Measurements from ENCODE around the gene CCKAR. TPM values are rescaled to one million over a fixed set of nuclear protein-coding genes. Genes with fewer than 3 reads are reported as not detected.
"Not testable (repeated sequence)": the region's sequence is repeated elsewhere in the genome, so short reads cannot be mapped to it uniquely, and the experiment has no call there.

Gene CCKAR
- total RNA-seq, 4 donors from 2014 or later: not detected

DNA sequence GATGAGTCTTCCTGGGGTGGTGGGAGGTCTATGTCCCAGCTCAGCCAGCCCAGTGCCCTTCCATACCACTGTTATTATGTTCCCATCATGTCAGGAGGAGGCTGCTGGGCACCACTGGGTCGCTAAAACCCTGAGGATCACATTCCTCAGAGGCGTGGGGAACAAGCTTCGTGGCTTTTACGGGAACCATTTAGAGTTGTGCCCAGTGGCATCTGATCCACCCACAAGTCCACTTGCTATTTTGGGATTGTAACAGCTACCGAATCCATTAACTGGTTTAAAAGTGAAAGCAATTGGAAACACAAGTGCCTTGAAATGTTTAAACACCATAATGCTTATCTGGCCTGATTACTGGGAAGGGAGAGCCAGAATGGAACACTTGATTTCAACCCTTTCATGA lies 13.1 kb upstream of the CCKAR start:
- Histone ChIP-seq H3K27me3 (no peaks in the 10 kb centered on the region), H3K9me3 (peaks cover 0 to 8% (median 0%) of the 10 kb centered on the region in 4 donors), H3K4me1 (no peaks in the 10 kb centered on the region), H3K27ac (no peak overlapping the region), H3K4me3 (no peak overlapping the region), H3K36me3 (no peaks in the 10 kb centered on the region)
- TF ChIP-seq POLR2A (IDR thresholded peaks at IDR 0.05) (no peak), EP300 (IDR thresholded peaks at IDR 0.05) (no peak), CTCF (IDR thresholded peaks at IDR 0.05) (no peak)
- DNase-seq (ENCODE audit: low spot score in 2 of 2): no peak
- WGBS, 2 donors: 67 to 72% methylated on average over 5 of the region's 5 CpGs

- H3K4me3 ChIP-seq; H3K27ac ChIP-seq; H3K4me1 ChIP-seq; H3K27me3 ChIP-seq; H3K36me3 ChIP-seq; DNase-seq (ENCODE audit: low spot score in 2 of 2); H3K9me3 ChIP-seq: not testable (repeated sequence)
- WGBS, 2 donors: 89 to 91% methylated on average over 9 of the region's 9 CpGs
Observed at GRCh38 chr4:26500565-26500999, 10.3 kb upstream of the CCKAR start.

DNA sequence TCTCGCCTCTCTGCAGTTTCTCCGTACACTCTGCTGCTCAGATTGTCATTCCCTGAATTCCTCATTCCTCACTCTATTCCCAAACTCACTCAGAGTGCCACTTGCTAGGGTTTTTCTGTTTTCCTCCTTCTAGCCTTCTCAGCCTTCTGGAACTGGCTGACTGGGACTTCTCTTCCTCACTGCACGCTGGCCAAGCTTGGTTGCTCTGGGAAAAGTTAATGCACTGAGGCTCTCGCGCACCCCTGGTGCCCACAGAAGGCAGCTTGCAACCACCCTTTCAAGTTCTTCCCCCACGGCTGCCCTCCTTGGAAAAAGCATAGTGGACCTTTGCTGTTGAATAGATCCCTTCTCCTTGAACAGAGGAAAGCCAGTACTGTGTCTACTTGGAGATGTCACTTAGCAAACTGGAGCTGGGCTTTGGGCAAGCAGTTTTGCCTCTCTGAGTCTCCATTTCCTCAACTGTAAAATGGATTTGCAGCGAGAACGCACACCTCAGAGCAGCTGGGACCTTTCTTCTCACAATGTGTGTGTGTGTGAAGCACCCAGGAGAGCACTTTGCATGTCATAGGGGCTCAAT lies 6.0 kb upstream of the CCKAR start:
- peaks cover 0 to 8% (median 0%) of the 10 kb centered on the region in 4 donors for H3K9me3 ChIP-seq
- no peaks in the 10 kb centered on the region for H3K4me1 ChIP-seq
- H3K27me3 ChIP-seq: no peaks in the 10 kb centered on the region
- H3K27ac ChIP-seq: no peak overlapping the region
- DNase-seq (ENCODE audit: low spot score in 2 of 2): no peak
- 65% methylated on average over 8 of the region's 8 CpGs for WGBS, 2 donors
- H3K4me3 ChIP-seq: no peak overlapping the region
- TF ChIP-seq POLR2A (IDR thresholded peaks at IDR 0.05): no peak
- TF ChIP-seq EP300 (IDR thresholded peaks at IDR 0.05): no peak
- H3K36me3 ChIP-seq: no peaks in the 10 kb centered on the region

DNA sequence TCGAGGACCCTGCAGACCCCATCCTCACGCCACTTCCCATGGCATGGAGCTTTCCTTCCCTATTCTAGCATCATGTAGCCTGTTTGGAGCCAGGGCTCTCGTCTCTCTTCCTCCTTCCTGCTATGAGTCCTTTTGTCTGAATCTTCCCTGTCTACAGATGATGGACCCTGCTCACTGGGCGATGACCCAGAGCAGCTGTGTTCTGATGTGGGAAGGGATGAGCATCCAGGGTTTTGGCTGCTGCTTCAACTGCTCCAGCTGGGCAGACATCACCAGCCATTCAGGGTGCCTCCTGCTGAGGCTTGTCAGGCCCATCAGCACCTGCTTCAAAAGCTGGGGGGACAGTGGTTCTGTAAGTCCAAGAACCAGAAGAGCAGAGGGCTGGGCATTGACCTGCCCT lies 3.2 kb upstream of the CCKAR start:
- 89 to 91% methylated on average over 4 of the region's 4 CpGs for WGBS, 2 donors
- no peak overlapping the region for H3K27ac ChIP-seq
- peaks cover 0 to 2% (median 0%) of the 10 kb centered on the region in 4 donors for H3K4me1 ChIP-seq
- no peak overlapping the region for H3K4me3 ChIP-seq
- H3K27me3 ChIP-seq: peaks cover 0 to 10% of the 10 kb centered on the region in 2 donors
- H3K36me3 ChIP-seq: no peaks in the 10 kb centered on the region
- no peaks in the 10 kb centered on the region for H3K9me3 ChIP-seq
- TF ChIP-seq POLR2A (IDR thresholded peaks at IDR 0.05) (no peak), EP300 (IDR thresholded peaks at IDR 0.05) (no peak), CTCF (IDR thresholded peaks at IDR 0.05) (no peak)
- no peak for DNase-seq (ENCODE audit: low spot score in 2 of 2)

- Histone ChIP-seq H3K4me1 (peaks cover 0 to 2% (median 0%) of the 10 kb centered on the region in 4 donors), H3K36me3 (no peaks in the 10 kb centered on the region), H3K27me3 (peaks cover 0 to 10% of the 10 kb centered on the region in 2 donors), H3K4me3 (no peak overlapping the region), H3K27ac (no peak overlapping the region), H3K9me3 (no peaks in the 10 kb centered on the region)
- WGBS, 2 donors: 63 to 81% methylated on average over 7 of the region's 7 CpGs
- DNase-seq (ENCODE audit: low spot score in 2 of 2): no peak
- no peak for TF ChIP-seq POLR2A (IDR thresholded peaks at IDR 0.05)
- TF ChIP-seq CTCF (IDR thresholded peaks at IDR 0.05): no peak
- TF ChIP-seq EP300 (IDR thresholded peaks at IDR 0.05): no peak
Observed at GRCh38 chr4:26491449-26492170, 1.3 kb upstream of the CCKAR start.

DNA sequence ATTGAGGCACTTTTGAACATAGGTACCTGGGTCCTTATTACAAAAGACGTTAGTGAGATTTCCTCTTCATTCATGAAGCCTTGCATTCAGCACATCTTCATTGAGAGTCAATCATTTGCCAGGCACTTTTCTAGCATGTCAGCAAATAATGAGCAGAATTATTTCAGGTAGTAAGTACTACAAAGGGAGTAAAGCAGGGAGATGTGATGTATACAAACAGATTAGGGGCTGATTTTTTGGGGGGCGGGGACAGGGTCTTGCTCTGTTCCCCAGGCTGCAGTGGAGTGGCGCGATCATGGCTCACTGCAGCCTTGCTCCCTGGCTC lies 638 bp upstream of the CCKAR start:
- H3K9me3 ChIP-seq: no peaks in the 10 kb centered on the region
- H3K36me3 ChIP-seq: no peaks in the 10 kb centered on the region
- peaks cover 0 to 2% (median 0%) of the 10 kb centered on the region in 4 donors for H3K4me1 ChIP-seq
- no peak overlapping the region for H3K27ac ChIP-seq
- no peak overlapping the region for H3K4me3 ChIP-seq
- peaks cover 0 to 10% of the 10 kb centered on the region in 2 donors for H3K27me3 ChIP-seq
- DNase-seq (ENCODE audit: low spot score in 2 of 2): no peak
- 74 to 86% methylated on average over 4 of the region's 4 CpGs for WGBS, 2 donors
- TF ChIP-seq POLR2A (IDR thresholded peaks at IDR 0.05): no peak
